IMR-90 (cell line): ENCODE data around the gene C1QTNF8. TPM values are rescaled to one million over a fixed set of nuclear protein-coding genes. Genes with fewer than 3 reads are reported as not detected.

Source experiments
- ATAC-seq: fragments of 200-7000 bp; cut with Tn5 transposase; 2 replicates; pipeline ENCODE4 v1.9.1; 2020; ENCODE audit warnings: low read depth, mild to moderate bottlenecking, moderate library complexity
- BruUV-seq: library from RNA; stranded (reverse); fragments of 400-500 nt; replicated peaks from 2 replicates; lab custom pipeline; 2021; lab: Mats Ljungman, UMichigan
- CTCF ChIA-PET: fragments of 300-600 bp; formaldehyde crosslinking; extraction: SDS; loops from one replicate; lab custom pipeline; 2021; ENCODE audit warnings: antibody characterized with exemption; lab: Yijun Ruan, JAX
- POLR2A ChIA-PET: fragments of 300-600 bp; sonication (Branson Sonifier 250); formaldehyde crosslinking; loops from one replicate; lab custom pipeline; 2022; ENCODE audit warnings: antibody characterized with exemption; ENCODE audit not compliant: unreplicated experiment; lab: Charles Lee
- DNase-seq: peaks from one replicate; pipeline ENCODE4 v3.0.0; 2013
- H2AFZ ChIP-seq: replicated peaks from 2 replicates; pipeline ENCODE3; 2013; ENCODE audit warnings: low read length, mild to moderate bottlenecking; ENCODE audit not compliant: poor library complexity
- H2AK5ac ChIP-seq: 2 replicates; pipeline ENCODE4 v1.6.1; 2013; ENCODE audit warnings: low read depth, low read length, inconsistent platforms
- H2AK9ac ChIP-seq: replicated peaks from 2 replicates; pipeline ENCODE3; 2013; ENCODE audit warnings: mild to moderate bottlenecking, low read depth, low read length, moderate library complexity; ENCODE audit not compliant: poor library complexity
- H2BK120ac ChIP-seq: 2 replicates; pipeline ENCODE4 v1.6.1; 2013; ENCODE audit warnings: low read depth, low read length, inconsistent platforms
- H2BK15ac ChIP-seq: 3 replicates; pipeline ENCODE4 v1.6.1; 2013; ENCODE audit warnings: low read depth, low read length, inconsistent platforms
- H2BK20ac ChIP-seq: 2 replicates; pipeline ENCODE4 v1.6.1; 2013; ENCODE audit warnings: low read depth, mild to moderate bottlenecking, inconsistent platforms, low read length, moderate library complexity
- H2BK5ac ChIP-seq: 2 replicates; pipeline ENCODE4 v1.6.1; 2013; ENCODE audit warnings: mild to moderate bottlenecking, low read depth, low read length, inconsistent platforms; ENCODE audit not compliant: poor library complexity, severe bottlenecking
- H3K14ac ChIP-seq: replicated peaks from 2 replicates; pipeline ENCODE4 v1.6.1; 2013; ENCODE audit warnings: low read depth, low read length, inconsistent platforms
- H3K18ac ChIP-seq: 2 replicates; pipeline ENCODE4 v1.6.1; 2013; ENCODE audit warnings: low read depth, low read length, control low read depth
- H3K23ac ChIP-seq: 2 replicates; pipeline ENCODE4 v1.6.1; 2013; ENCODE audit warnings: low read depth, low read length, inconsistent platforms
- H3K27ac ChIP-seq: 2 replicates; pipeline ENCODE4 v1.5.1; 2013; ENCODE audit warnings: mild to moderate bottlenecking, control low read depth, low read length; ENCODE audit not compliant: insufficient read depth
- H3K27me3 ChIP-seq: 2 replicates; pipeline ENCODE4 v1.6.1; 2013; ENCODE audit warnings: low read length; ENCODE audit not compliant: control insufficient read depth, insufficient read depth
- H3K36me3 ChIP-seq: 2 replicates; pipeline ENCODE4 v1.6.1; 2013; ENCODE audit warnings: low read length, mixed read lengths; ENCODE audit not compliant: control insufficient read depth, insufficient read depth
- H3K4ac ChIP-seq: 2 replicates; pipeline ENCODE4 v1.6.1; 2013; ENCODE audit warnings: low read depth, low read length, inconsistent platforms
- H3K4me1 ChIP-seq: 2 replicates; pipeline ENCODE4 v1.6.1; 2013; ENCODE audit warnings: low read length, mixed read lengths; ENCODE audit not compliant: control insufficient read depth, insufficient read depth
- H3K4me2 ChIP-seq: 2 replicates; pipeline ENCODE4 v1.6.1; 2013; ENCODE audit warnings: low read depth, mild to moderate bottlenecking, control low read depth, low read length, moderate library complexity
- H3K4me3 ChIP-seq: 2 replicates; pipeline ENCODE4 v1.5.1; 2013; ENCODE audit warnings: low read depth, mild to moderate bottlenecking, control low read depth, low read length, moderate library complexity; ENCODE audit not compliant: insufficient read depth
- H3K56ac ChIP-seq: 2 replicates; pipeline ENCODE4 v1.6.1; 2013; ENCODE audit warnings: low read length, inconsistent platforms; ENCODE audit not compliant: insufficient read depth; ENCODE audit errors: extremely low read depth
- H3K79me1 ChIP-seq, 2 experiments: 2 replicates each; pipeline ENCODE4 v1.6.1; 2013; ENCODE audit warnings: low read length in 2 of 2, inconsistent platforms in 1 of 2, low read depth in 1 of 2
- H3K9ac ChIP-seq: 2 replicates; pipeline ENCODE4 v1.6.1; 2013; ENCODE audit warnings: low read depth, low read length, control low read depth
- H3K9me1 ChIP-seq: 2 replicates; pipeline ENCODE4 v1.6.1; 2013; ENCODE audit warnings: low read length, inconsistent platforms; ENCODE audit not compliant: insufficient read depth
- H3K9me3 ChIP-seq: 2 replicates; pipeline ENCODE4 v1.6.1; 2013; ENCODE audit warnings: low read length; ENCODE audit not compliant: control insufficient read depth, insufficient read depth
- H4K20me1 ChIP-seq: 2 replicates; pipeline ENCODE4 v1.6.1; 2013; ENCODE audit warnings: low read length, inconsistent platforms; ENCODE audit not compliant: insufficient read depth
- H4K5ac ChIP-seq: 2 replicates; pipeline ENCODE4 v1.6.1; 2013; ENCODE audit warnings: mild to moderate bottlenecking, low read depth, low read length, control low read depth
- H4K8ac ChIP-seq, 2 experiments: 2 replicates each; pipeline ENCODE4 v1.6.1; 2013; ENCODE audit warnings: low read depth in 2 of 2, low read length in 2 of 2, control low read depth in 1 of 2, inconsistent platforms in 1 of 2
- H4K91ac ChIP-seq: 2 replicates; pipeline ENCODE4 v1.6.1; 2013; ENCODE audit warnings: low read depth, low read length, inconsistent platforms; ENCODE audit not compliant: insufficient read depth
- CEBPB ChIP-seq: IDR thresholded peaks from 2 replicates; pipeline ENCODE4 v1.6.1; 2012; ENCODE audit warnings: low read depth, low read length, improper control_type of control experiment
- MXI1 ChIP-seq: IDR thresholded peaks from 2 replicates; pipeline ENCODE4 v1.6.1; 2012; ENCODE audit warnings: low read depth, mild to moderate bottlenecking, low read length, moderate library complexity, borderline replicate concordance
- POLR2A ChIP-seq: IDR thresholded peaks from 2 replicates; pipeline ENCODE4 v1.6.1; 2012; ENCODE audit warnings: mild to moderate bottlenecking, low read depth, low read length
- RCOR1 ChIP-seq: IDR thresholded peaks from 2 replicates; pipeline ENCODE4 v1.6.1; 2012; ENCODE audit warnings: mild to moderate bottlenecking, low read length, improper control_type of control experiment; ENCODE audit not compliant: insufficient replicate concordance
- RFX5 ChIP-seq: IDR thresholded peaks from 2 replicates; pipeline ENCODE4 v1.8.0; 2012; ENCODE audit warnings: low read depth, mild to moderate bottlenecking, low read length, moderate library complexity
- WGBS, 2 experiments: methylation state at CpG; one replicate each; pipeline versions ENCODE4 v1.1.5 to v1.1.7; 2013; ENCODE audit warnings: missing lambda C conversion rate in 2 of 2; ENCODE audit not compliant: insufficient read length in 1 of 2; ENCODE audit errors: extremely low coverage in 2 of 2; 5-methylcytosine and 5-hydroxymethylcytosine counted together
- dilution Hi-C: fragments of 300-500 bp; cut with HindIII; formaldehyde crosslinking; loops from one replicate; pipeline ENCODE4 v1.14.3; 2018; ENCODE audit warnings: low sequenced_read_pairs; ENCODE audit not compliant: unreplicated experiment
- in situ Hi-C: fragments of 300-500 bp; cut with MboI; formaldehyde crosslinking; loops from 3 replicates; pipeline ENCODE4 v1.14.3; 2019; ENCODE audit warnings: low sequenced_read_pairs, inconsistent platforms, mixed read lengths
- intact Hi-C: fragments of 100-400 bp; cut with micrococcal nuclease; formaldehyde crosslinking; loops from 2 replicates; pipeline ENCODE4 v1.10.0; 2022
- polyA plus RNA-seq, 3 experiments: library from polyadenylated mRNA; depleted of rRNA; stranded (reverse); fragments of >200 nt; gene quantifications; 2 replicates each; pipeline ENCODE4 v1.2.3, GENCODE V29; 2012; ENCODE audit warnings: low replicate concordance in 1 of 3
- total RNA-seq: library from RNA; depleted of rRNA; stranded (reverse); fragments of >200 nt; gene quantifications from 2 replicates; pipeline ENCODE4 v1.2.3, GENCODE V29; 2012

The C1QTNF8 gene
- total and polyA plus RNA-seq, 2 of the 4 experiments (the other 2 are of a cell fraction) = not detected

DNA sequence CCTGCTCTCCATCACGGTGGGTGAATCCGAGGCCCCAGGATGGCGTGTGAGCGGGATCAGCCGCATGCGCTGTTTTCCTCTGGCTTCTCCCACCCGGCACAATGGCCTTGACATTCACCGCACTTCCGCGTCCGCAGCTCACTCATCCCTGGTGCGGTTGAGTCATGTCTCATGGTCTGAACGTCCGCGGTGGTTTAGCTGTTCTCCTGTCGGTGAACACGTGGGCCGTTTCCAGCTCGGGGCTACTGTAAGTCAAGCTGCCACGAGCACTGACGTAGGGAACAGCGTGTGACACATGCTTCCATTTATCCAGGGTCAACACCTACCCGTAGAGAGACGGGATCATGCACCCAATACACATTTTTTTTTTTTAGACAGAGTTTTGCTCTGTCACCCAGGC, 41.6 kb upstream of the C1QTNF8 start:
- Histone ChIP-seq H2AFZ (no peak overlapping the region), H3K4me2 (no peak overlapping the region), H2AK5ac (no peak overlapping the region), H3K4me1 (no peaks in the 10 kb centered on the region), H3K14ac (no peak overlapping the region), H4K5ac (no peak overlapping the region), H3K4ac (no peak overlapping the region), H4K91ac (no peak overlapping the region), H2AK9ac (no peak overlapping the region), H3K9ac (no peak overlapping the region), H3K9me3 (no peaks in the 10 kb centered on the region), H3K4me3 (no peak overlapping the region), H2BK5ac (no peak overlapping the region), H3K27me3 (peaks cover 31% of the 10 kb centered on the region; the same call in 1 of the 2 replicates), H4K20me1 (no peaks in the 10 kb centered on the region), H3K23ac (no peak overlapping the region), H3K18ac (no peak overlapping the region), H3K27ac (no peak overlapping the region), H3K36me3 (no peaks in the 10 kb centered on the region), H2BK120ac (no peak overlapping the region), H4K8ac (no peak overlapping the region), H3K56ac (no peak overlapping the region), H3K79me1 (no peaks in the 10 kb centered on the region), H2BK20ac (no peak overlapping the region), H3K9me1 (no peaks in the 10 kb centered on the region), H2BK15ac (no peak overlapping the region)
- ChIA-PET POLR2A (no interaction called here), CTCF (no interaction called here)
- in situ Hi-C loops = no loop called here
- DNase-seq (peak; percentile 57), ATAC-seq (no peak; the same call in 1 of the 2 replicates)
- WGBS, 2 experiments = 69% methylated on average over 20 of the region's 24 CpGs; no CpG with 5 or more reads in 1 of the 2 experiments
- dilution Hi-C loops = no loop called here
- TF ChIP-seq CEBPB (no peak), RFX5 (no peak), MXI1 (no peak), RCOR1 (no peak), POLR2A (no peak)
- intact Hi-C loops = no loop called here
- BruUV-seq = no TSS peak
